ENCODE measurements around the gene ZNF598.
"Not testable (repeated sequence)": the region's sequence is repeated elsewhere in the genome, so short reads cannot be mapped to it uniquely, and the experiment has no call there.

Gene ZNF598

GRCh38 chr16:2027024-2028010, 17.7 kb upstream of the ZNF598 start:
- no peak for DNase-seq (ENCODE audit: low read depth)

GRCh38 chr16:2026461-2027023, 16.9 kb upstream of the ZNF598 start, which contains the start of gene NHERF2:
TSS of gene NHERF2 (plus strand) at chr16:2026902. CDS start at chr16:2027006, 104 bp downstream.
- no peak for DNase-seq (ENCODE audit: low read depth)

- no peak for DNase-seq (ENCODE audit: low read depth)
These were observed 16.3 kb upstream of the ZNF598 start for GRCh38 chr16:2025878-2026460.

- DNase-seq (ENCODE audit: low read depth) = no peak
These were observed 15.6 kb upstream of the ZNF598 start for GRCh38 chr16:2025251-2025650.

- no peak for DNase-seq (ENCODE audit: low read depth)
These were observed 14.4 kb upstream of the ZNF598 start for GRCh38 chr16:2024032-2024420.

GRCh38 chr16:2023092-2024031, 13.7 kb upstream of the ZNF598 start:
- DNase-seq (ENCODE audit: low read depth) = peak; percentile 92

- DNase-seq (ENCODE audit: low read depth) = no peak
These were observed 13.1 kb upstream of the ZNF598 start for GRCh38 chr16:2022723-2023091.

- no peak for DNase-seq (ENCODE audit: low read depth)
These were observed 10.6 kb upstream of the ZNF598 start for GRCh38 chr16:2019921-2020831.

- no peak for DNase-seq (ENCODE audit: low read depth)
These were observed 9.9 kb upstream of the ZNF598 start, which contains the start of gene NPW for GRCh38 chr16:2019518-2019920. TSS of gene NPW (plus strand) at chr16:2019785.

GRCh38 chr16:2016407-2016922, 6.8 kb upstream of the ZNF598 start:
- no peak for DNase-seq (ENCODE audit: low read depth)

GRCh38 chr16:2015947-2016208, 6.3 kb upstream of the ZNF598 start:
- no peak for DNase-seq (ENCODE audit: low read depth)

GRCh38 chr16:2015117-2015946, 5.7 kb upstream of the ZNF598 start:
- no peak for DNase-seq (ENCODE audit: low read depth)

GRCh38 chr16:2013527-2013926, 3.9 kb upstream of the ZNF598 start:
- no peak for DNase-seq (ENCODE audit: low read depth)

GRCh38 chr16:2011726-2012125, 2.1 kb upstream of the ZNF598 start:
- not testable (repeated sequence) for DNase-seq (ENCODE audit: low read depth)

GRCh38 chr16:2009164-2009711, 383 bp downstream of the ZNF598 start:
- DNase-seq (ENCODE audit: low read depth) = no peak

GRCh38 chr16:2008631-2009163, 924 bp downstream of the ZNF598 start:
- DNase-seq (ENCODE audit: low read depth) = no peak

GRCh38 chr16:2008009-2008526, 1.6 kb downstream of the ZNF598 start:
- no peak for DNase-seq (ENCODE audit: low read depth)

GRCh38 chr16:2007081-2007836, 2.4 kb downstream of the ZNF598 start:
- no peak for DNase-seq (ENCODE audit: low read depth)

All from stimulated activated CD4-positive, alpha-beta T cell treated with anti-CD3 and anti-CD28 coated beads, Interleukin-2, amount 100 ng/mL, for 4 hours (primary cell).